Large intestine (tissue), 12 donors: Measurements from ENCODE around the gene CKMT1B. TPM values are rescaled to one million over a fixed set of nuclear protein-coding genes. Genes with fewer than 3 reads are reported as not detected.
"Not testable (repeated sequence)": the region's sequence is repeated elsewhere in the genome, so short reads cannot be mapped to it uniquely, and the experiment has no call there.

ENCODE experiments used
- DNase-seq, 2 donors: peaks; one replicate each; pipeline versions ENCODE4 v3.0.0 to v3.0.0-alpha.2; 2013
- H3K27ac ChIP-seq: one replicate; pipeline ENCODE4 v1.5.1; 2013; ENCODE audit warnings: low read length
- H3K27me3 ChIP-seq: 2 replicates; pipeline ENCODE4 v1.6.1; 2013; ENCODE audit warnings: low read length; ENCODE audit not compliant: control insufficient read depth, insufficient read depth
- H3K36me3 ChIP-seq: 2 replicates; pipeline ENCODE4 v1.6.1; 2013; ENCODE audit warnings: low read length; ENCODE audit not compliant: control insufficient read depth, insufficient read depth
- H3K4me1 ChIP-seq: one replicate; pipeline ENCODE4 v1.6.1; 2013; ENCODE audit warnings: low read length; ENCODE audit not compliant: control insufficient read depth, insufficient read depth
- H3K4me3 ChIP-seq: one replicate; pipeline ENCODE4 v1.5.1; 2013; ENCODE audit warnings: low read length
- H3K9me3 ChIP-seq: one replicate; pipeline ENCODE4 v1.6.1; 2013; ENCODE audit warnings: mild to moderate bottlenecking, low read depth, low read length, moderate library complexity; ENCODE audit not compliant: control insufficient read depth
- WGBS: methylation state at CpG from one replicate; pipeline ENCODE4 v1.1.5; 2013; ENCODE audit warnings: low lambda C conversion rate; ENCODE audit not compliant: insufficient coverage; 5-methylcytosine and 5-hydroxymethylcytosine counted together
- long read RNA-seq, 11 donors: transcript quantifications; one replicate each; lab custom pipeline, GENCODE V29; 2026
- polyA plus RNA-seq: library from polyadenylated mRNA; unstranded; fragments of 120-200 nt; gene quantifications from one replicate; pipeline ENCODE4 v1.2.1, GENCODE V29; 2013

Gene CKMT1B
- 15.3 TPM for polyA plus RNA-seq
- long read RNA-seq, donor 1, partial matches to known transcripts, result 0 of 1 reads
- long read RNA-seq, donor 1, other reads (novel, unspliced or antisense), result 0 of 1 reads
- long read RNA-seq, donor 2, transcript CKMT1B-207 (9 exons, 1,747 nt), result major isoform, 5 of 5 reads
- long read RNA-seq, donor 2, partial matches to known transcripts, result 0 of 5 reads
- long read RNA-seq, donor 2, other reads (novel, unspliced or antisense), result 0 of 5 reads
- long read RNA-seq, donor 3, result 0 reads
- long read RNA-seq, donor 4, result 0 reads
- long read RNA-seq, donor 5, result 0 reads
- long read RNA-seq, donor 6, partial matches to known transcripts, result 0 of 4 reads
- long read RNA-seq, donor 6, other reads (novel, unspliced or antisense), result 0 of 4 reads
- long read RNA-seq, donor 7, partial matches to known transcripts, result 0 of 6 reads
- long read RNA-seq, donor 7, other reads (novel, unspliced or antisense), result 0 of 6 reads
- long read RNA-seq, donor 8, partial matches to known transcripts, result 0 of 4 reads
- long read RNA-seq, donor 8, other reads (novel, unspliced or antisense), result 0 of 4 reads
- long read RNA-seq, donor 9, partial matches to known transcripts, result 0 of 2 reads
- long read RNA-seq, donor 9, other reads (novel, unspliced or antisense), result 0 of 2 reads
- long read RNA-seq, donor 10, partial matches to known transcripts, result 0 of 3 reads
- long read RNA-seq, donor 10, other reads (novel, unspliced or antisense), result 0 of 3 reads
- long read RNA-seq, donor 11, partial matches to known transcripts, result 0 of 2 reads
- long read RNA-seq, donor 11, other reads (novel, unspliced or antisense), result 0 of 2 reads

DNA sequence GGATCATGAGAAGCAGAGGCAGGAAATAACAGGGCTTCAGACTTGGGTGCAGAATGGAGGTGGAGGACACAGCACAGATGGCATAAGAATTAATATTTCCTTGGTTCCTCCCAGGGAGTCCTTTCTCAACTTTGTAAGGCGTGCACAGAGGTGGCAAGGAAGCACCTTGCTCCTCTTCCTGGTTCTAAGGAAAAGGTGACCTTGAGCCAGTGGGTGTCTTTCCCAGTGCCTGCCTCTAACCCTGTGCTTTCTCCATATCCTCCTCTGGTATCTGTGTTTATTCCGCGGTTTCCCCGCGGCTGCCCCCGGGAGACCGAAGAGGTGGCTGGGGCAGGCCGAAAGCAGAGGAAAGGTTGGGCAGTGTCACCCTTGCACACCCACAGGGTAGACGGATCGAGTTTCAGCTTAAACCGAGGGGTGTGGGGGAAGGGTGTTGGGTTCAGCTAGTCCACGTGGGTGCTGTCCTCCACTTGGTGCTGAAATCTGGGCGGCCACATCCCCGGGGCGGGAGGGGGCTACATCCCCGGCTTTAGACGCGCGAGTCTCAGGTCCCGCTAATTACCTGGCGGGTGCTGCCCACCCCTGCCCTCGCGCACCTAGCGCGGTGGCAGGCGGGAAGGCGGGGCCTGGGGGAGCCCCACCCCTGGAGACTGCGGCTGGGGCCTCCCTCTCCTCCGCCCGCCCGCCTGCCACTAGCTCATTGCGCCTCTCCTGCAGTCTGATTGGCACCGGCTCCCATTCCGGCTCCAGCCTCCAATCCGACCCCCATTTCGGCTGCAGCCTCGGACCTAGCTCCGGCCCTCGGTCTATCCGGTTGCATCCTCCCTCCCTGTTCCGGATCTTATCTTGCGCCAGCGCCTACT is at the start of gene CKMT1B:
Gene CKMT1B, plus strand, starts transcription at position 700 of the 863 bp plus-strand sequence. CDS start 192 bp downstream, outside the sequence.
- H3K27me3 ChIP-seq, H3K9me3 ChIP-seq, H3K4me1 ChIP-seq, H3K4me3 ChIP-seq, DNase-seq, H3K27ac ChIP-seq, H3K36me3 ChIP-seq: not testable (repeated sequence)
- WGBS, result no CpG with 5 or more reads among the region's 43 CpGs

GRCh38 chr15:43544266-43544665 is 49.6 kb upstream of the CKMT1B start:
- Histone ChIP-seq H3K4me3 (no peak overlapping the region), H3K4me1 (no peaks in the 10 kb centered on the region), H3K27me3 (no peaks in the 10 kb centered on the region), H3K27ac (no peak overlapping the region), H3K36me3 (peaks cover 8% of the 10 kb centered on the region), H3K9me3 (peaks cover 4% of the 10 kb centered on the region)
- DNase-seq, result no peak

DNA sequence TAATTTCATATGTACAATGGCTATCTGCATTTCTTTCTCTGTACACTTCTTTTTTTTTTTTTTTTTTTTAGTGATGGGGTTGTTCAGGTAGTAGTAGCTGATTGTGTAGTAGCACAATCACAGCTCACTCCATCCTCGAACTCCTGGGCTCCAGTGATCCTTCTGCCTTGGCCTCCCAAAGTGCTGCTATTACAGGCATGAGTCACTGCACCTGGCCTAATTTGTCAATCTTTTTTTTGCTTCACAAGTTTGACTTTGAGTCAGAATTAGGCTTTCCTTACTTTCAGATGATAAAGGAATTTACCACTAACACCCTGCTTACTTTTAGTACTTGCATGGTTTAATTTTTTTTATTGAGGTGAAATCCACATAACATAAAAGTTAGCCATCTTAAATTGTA is 48.4 kb upstream of the CKMT1B start:
- Histone ChIP-seq H3K4me3 (no peak overlapping the region), H3K27ac (no peak overlapping the region), H3K36me3 (peaks cover 10% of the 10 kb centered on the region), H3K4me1 (no peaks in the 10 kb centered on the region), H3K9me3 (peaks cover 4% of the 10 kb centered on the region), H3K27me3 (no peaks in the 10 kb centered on the region)
- no CpG with 5 or more reads among the region's 1 CpG for WGBS
- DNase-seq, result no peak

GRCh38 chr15:43547539-43547938 is 46.3 kb upstream of the CKMT1B start:
- H3K4me3 ChIP-seq, result no peak overlapping the region
- peaks cover 4% of the 10 kb centered on the region for H3K9me3 ChIP-seq
- H3K4me1 ChIP-seq, result no peaks in the 10 kb centered on the region
- H3K27me3 ChIP-seq, result no peaks in the 10 kb centered on the region
- WGBS, result no CpG with 5 or more reads among the region's 2 CpGs
- no peak overlapping the region for H3K27ac ChIP-seq
- DNase-seq, result no peak
- H3K36me3 ChIP-seq, result peaks cover 10% of the 10 kb centered on the region

- Histone ChIP-seq H3K36me3 (peaks cover 13% of the 10 kb centered on the region), H3K4me1 (no peaks in the 10 kb centered on the region), H3K27ac (no peak overlapping the region), H3K27me3 (no peaks in the 10 kb centered on the region), H3K9me3 (no peaks in the 10 kb centered on the region), H3K4me3 (no peak overlapping the region)
- WGBS, result 100% methylated on average over 3 of the region's 10 CpGs
- no peak for DNase-seq
These were observed 43.1 kb upstream of the CKMT1B start for GRCh38 chr15:43550527-43551363.

GRCh38 chr15:43552256-43552655 is 41.6 kb upstream of the CKMT1B start:
- no peak overlapping the region for H3K4me3 ChIP-seq
- peaks cover 14% of the 10 kb centered on the region for H3K36me3 ChIP-seq
- H3K27ac ChIP-seq, result no peak overlapping the region
- H3K27me3 ChIP-seq, result no peaks in the 10 kb centered on the region
- no peaks in the 10 kb centered on the region for H3K9me3 ChIP-seq
- no peak for DNase-seq
- 89% methylated on average over 3 of the region's 4 CpGs for WGBS
- no peaks in the 10 kb centered on the region for H3K4me1 ChIP-seq

GRCh38 chr15:43552986-43553385 is 40.8 kb upstream of the CKMT1B start:
- Histone ChIP-seq H3K36me3 (peaks cover 12% of the 10 kb centered on the region), H3K9me3 (no peaks in the 10 kb centered on the region), H3K27ac (no peak overlapping the region), H3K4me1 (no peaks in the 10 kb centered on the region), H3K4me3 (no peak overlapping the region), H3K27me3 (no peaks in the 10 kb centered on the region)
- WGBS, result 100% methylated on average over 1 of the region's 2 CpGs
- DNase-seq, result no peak

- not testable (repeated sequence) for DNase-seq, H3K4me3 ChIP-seq, H3K36me3 ChIP-seq, H3K27ac ChIP-seq, H3K27me3 ChIP-seq, H3K4me1 ChIP-seq, H3K9me3 ChIP-seq
- no CpG with 5 or more reads among the region's 3 CpGs for WGBS
These were observed 31.1 kb upstream of the CKMT1B start for GRCh38 chr15:43562753-43563152.

DNA sequence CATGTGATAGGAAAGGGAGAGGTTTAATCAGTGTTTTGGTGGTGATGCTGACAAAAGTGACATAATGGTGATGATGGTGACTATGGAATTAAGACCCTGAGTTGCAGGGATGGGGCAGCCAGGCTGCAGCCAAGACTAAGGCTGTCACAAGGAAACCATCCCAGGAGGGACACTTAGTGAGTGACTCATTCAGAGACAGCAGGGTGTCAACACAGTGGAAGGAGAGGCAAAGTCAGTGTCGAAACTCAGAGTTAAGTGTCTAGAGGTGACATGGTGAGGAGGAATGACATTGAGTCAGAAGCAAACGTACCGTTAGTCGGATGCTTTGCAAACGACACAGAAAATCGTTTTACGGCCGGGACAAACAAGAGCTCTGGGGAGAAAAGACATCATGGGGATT is 30.0 kb upstream of the CKMT1B start:
- H3K4me3 ChIP-seq, H3K27me3 ChIP-seq, DNase-seq, H3K36me3 ChIP-seq, H3K9me3 ChIP-seq, H3K4me1 ChIP-seq, H3K27ac ChIP-seq: not testable (repeated sequence)
- WGBS, result no CpG with 5 or more reads among the region's 8 CpGs
